Dermis blood vessel endothelial cell (primary cell): ENCODE results near the gene GIGYF2. TPM values are rescaled to one million over a fixed set of nuclear protein-coding genes. Genes with fewer than 3 reads are reported as not detected.
"Not testable (repeated sequence)": the region's sequence is repeated elsewhere in the genome, so short reads cannot be mapped to it uniquely, and the experiment has no call there.

Experiments used
- DNase-seq: peaks from one replicate; pipeline ENCODE4 v3.0.0; 2010
- total RNA-seq: library from RNA; depleted of rRNA; stranded (reverse); fragments of >200 nt; gene quantifications from 2 replicates; pipeline ENCODE4 v1.2.3, GENCODE V29; 2014

GIGYF2 gene
- total RNA-seq, 1 donor from 2014 or later: 57.2 TPM

DNA sequence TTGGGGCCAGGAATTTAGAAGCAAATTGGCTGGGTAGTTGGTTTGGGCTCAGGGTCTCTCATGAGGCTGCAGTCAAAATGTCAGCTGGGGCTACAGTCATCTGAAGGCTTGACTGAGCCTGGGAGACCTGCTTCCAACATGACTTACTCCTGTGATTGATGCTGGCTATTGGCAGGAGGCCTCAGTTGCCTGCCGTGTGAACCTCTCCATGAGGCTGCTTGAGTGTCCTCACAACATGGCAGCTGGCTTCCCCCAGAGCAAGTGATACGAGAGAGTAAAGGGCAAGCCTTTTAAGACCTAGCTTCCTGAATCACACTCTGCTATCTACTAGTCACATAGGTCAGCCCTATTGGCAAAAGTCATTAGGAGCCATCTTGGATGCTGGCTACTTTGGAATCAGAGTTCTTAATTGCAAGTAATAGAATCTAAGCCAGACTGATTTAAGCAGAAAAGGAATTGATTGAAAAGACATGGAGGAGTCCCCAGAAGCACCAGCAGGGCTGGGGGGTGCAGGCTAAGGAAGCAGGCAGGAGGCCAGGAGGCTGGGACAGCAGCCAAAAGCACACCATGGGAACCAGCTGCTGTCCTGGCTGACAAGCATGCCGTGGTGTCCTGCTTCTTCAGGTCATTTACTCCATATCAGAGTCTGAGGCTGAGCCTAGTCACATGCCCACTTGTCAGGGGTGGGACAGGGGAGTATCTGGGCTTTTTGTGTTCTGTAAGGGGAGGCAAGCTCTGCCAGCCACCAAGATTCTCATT, 7.8 kb upstream of the GIGYF2 start:
- DNase-seq: peak; percentile 77

- DNase-seq: not testable (repeated sequence)
These were observed 6.0 kb upstream of the GIGYF2 start for GRCh38 chr2:232691117-232691516.

DNA sequence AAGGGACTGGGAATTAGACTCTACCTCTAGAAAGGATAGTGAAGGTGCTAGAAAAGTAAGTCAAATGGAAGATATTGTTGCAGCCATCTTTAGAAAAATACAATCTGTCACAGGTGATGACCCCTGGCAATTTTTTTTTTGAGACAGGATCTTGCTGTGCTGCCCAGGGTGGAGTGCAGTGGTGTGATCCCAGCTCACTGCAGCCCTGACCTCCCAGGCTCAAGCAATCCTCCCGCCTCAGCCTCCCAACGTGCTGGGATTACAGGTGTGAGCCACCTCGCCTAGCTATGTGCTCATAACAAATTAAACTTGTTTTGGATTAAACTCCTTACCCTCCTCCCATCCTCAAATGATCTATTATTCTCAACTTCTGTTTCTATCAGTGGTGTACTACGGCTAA, 3.8 kb upstream of the GIGYF2 start:
- no peak for DNase-seq

DNA sequence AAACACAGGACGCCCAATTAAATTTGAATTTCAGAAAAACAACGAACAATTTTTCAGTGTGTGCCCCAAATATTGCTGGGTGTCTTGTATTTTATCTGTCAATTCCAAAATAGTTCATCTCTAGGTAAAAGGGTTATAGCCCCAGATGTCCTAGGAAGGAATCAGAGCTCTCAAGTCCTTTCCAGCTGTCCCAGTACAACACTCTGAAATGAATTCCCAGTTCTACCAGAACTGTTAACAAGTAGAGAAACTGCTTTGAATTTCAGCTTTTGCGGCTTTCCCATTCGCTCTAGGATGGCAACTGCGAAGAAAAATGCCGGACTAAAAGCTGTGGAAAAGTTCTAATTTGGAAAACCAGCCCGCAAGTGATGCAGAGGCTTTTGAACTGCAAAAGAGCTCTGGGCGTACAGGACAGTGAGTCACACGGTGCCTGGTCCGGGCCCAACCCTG, 497 bp upstream of the GIGYF2 start:
- DNase-seq: no peak

DNA sequence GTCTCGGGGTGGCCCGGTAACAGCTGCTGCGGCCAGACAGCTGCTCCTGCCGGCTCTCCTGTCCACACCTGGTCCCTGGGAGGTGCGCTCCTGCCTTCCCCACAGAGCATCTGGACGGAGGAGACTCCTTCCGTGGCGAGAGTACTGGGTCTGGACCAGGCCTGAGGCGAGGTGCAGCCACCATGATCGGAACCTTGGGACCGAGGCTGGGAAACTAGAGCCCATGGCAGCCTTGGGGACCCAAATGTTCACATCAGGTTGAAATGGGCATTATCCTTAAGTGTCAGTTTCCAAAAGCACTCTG, 628 bp downstream of the GIGYF2 start:
- DNase-seq: no peak

GRCh38 chr2:232698556-232699091, 1.5 kb downstream of the GIGYF2 start:
- DNase-seq: peak; percentile 9

DNA sequence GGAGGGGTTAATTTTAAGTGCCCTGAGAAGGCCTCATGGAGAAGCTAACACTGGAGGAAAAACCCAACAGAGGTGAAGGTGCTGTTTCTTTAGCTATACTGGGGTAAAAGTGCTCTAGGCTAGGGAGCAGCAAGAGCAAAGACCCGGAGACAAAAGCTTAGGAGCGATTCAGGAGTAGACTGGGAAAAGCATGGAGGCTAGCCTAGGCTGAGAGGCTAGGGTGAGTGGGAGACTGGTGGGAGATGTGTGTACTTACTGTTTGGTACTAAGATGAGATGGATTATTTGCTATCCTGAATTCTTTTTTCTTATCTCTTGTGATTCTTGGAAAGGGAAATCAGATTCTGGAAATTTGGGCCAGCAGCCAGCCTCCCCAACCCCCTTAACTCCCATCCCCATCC, 2.0 kb downstream of the GIGYF2 start:
- DNase-seq: peak; percentile 16

DNA sequence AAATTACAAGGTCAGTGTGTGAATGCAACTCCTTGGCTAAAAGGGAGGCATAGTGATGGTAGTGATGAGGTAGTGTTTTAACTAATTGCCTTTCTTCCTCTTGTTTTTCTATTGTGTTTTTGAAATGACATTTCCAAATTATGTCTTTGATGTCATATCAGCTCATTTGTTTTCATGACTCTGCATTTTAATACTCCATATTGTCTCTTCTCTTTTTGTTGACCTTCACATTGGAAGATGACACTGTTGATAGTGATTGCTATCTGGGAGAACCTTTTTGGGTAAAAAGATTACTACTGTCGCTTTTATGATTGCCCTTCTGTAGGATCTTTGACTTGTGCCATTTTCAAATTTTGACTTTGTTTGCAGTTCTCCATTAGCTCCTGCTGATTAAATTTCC, 3.0 kb downstream of the GIGYF2 start:
- DNase-seq: no peak

- DNase-seq: no peak
These were observed 9.9 kb downstream of the GIGYF2 start for GRCh38 chr2:232707076-232707475.

DNA sequence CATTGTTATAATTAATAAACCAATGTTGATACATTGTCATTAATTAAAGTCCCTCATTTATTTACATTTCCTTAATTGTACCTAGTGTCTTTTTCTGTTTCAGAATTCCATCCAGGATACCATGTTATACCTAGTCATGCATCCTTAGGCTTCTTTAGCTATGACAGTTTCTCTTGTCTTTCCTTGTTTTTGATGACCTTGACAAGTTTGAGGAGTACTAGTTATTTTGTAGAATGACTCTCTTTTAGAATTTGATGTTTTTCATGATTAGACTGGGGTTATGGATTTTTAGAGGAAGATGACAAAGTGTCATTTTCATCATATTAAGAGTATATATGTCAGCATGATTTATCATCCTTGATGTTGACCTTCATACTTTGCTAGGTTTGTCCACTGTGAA, 16.4 kb downstream of the GIGYF2 start:
- DNase-seq: no peak

DNA sequence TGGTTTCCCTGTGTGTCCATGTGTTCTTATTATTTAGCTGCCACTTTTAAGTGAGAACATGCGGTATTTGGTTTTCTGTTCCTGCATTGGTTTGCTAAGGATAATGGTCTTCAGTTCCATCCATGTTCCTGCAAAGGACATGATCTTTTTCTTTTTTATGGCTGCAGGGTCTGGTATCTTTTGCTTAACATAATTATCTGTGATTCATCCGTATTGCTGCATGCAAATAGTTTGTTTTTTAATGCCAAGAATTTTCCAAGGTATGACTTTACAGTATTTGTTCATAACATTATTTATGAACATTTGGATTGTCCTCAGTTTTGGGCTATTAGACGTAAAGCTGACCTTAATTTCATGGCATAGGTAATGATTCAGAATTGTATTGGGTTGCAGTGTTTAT, 17.8 kb downstream of the GIGYF2 start:
- DNase-seq: no peak

DNA sequence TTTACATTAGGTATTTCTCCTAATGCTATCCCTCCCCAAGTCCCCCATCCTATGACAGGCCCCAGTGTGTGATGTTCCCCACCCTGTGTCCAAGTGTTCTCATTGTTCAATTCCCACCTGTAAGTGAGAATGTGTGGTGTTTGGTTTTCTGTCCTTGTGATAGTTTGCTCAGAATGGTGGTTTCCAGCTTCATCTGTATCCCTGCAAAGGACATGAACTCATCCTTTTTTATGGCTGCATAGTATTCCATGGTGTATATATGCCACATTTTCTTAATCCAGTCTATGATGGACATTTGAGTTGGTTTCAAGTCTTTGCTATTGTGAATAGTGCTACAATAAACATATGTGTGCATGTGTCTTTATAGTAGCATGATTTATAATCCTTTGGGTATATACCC, 22.9 kb downstream of the GIGYF2 start:
- not testable (repeated sequence) for DNase-seq

- DNase-seq: no peak
These were observed 24.1 kb downstream of the GIGYF2 start for GRCh38 chr2:232721261-232721660.

DNA sequence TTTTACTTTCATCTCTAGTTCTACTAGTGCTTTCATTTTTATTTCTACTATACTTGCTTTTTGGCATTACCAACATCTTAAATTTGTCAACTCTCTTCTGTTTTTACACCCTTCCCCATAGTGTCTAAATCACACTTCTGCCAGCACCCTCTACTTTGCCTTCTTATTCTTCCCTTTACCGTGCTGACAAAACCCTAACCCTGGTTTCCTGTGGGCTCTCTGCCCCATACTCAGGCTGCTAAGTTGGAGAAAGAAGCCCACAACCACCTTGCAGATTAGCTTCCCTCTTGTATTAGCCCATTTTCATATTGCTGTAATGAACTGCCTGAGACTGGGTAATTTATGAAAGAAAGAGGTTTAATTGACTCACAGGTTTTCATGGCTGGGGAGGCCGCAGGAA, 24.8 kb downstream of the GIGYF2 start:
- DNase-seq: no peak

GRCh38 chr2:232723027-232723426, 25.9 kb downstream of the GIGYF2 start:
- DNase-seq: no peak

DNA sequence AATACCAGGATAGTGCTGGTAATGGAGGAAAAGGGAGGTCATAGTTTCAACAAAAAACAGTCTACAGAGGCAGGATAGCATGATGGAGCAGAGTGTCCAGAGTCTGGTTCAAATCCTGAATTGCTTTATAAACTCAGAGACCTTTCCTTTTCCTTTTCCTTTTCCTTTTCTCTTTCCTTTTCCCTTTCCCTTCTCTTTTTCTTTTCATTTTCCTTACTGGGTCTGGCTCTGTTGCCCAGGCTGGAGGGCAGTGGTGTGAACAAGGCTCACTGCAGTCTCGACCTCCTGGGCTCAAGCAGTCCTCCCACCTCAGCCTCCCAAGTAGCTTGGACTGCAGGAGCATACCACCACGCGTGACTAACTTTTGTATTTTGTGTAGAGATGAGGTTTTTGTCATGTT, 31.7 kb downstream of the GIGYF2 start:
- DNase-seq: no peak

DNA sequence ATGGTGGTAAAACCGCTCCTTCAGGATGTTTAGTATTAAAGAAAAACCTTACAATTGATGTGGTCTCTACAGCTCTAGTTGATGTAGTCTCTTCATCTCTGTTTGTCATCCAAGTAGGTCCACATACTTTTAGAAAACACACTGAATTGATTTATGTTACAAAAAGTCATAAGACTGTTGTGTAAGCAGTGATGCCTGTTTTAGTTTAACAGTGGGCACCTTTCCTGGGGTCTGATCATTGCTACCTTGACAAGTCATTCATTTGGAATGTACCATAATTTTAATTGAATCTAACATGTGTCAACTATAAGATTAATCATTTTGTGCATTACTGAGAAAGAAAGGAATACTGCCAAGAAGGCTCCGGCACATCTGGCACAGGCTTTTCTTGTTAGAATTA, 34.3 kb downstream of the GIGYF2 start:
- no peak for DNase-seq

DNA sequence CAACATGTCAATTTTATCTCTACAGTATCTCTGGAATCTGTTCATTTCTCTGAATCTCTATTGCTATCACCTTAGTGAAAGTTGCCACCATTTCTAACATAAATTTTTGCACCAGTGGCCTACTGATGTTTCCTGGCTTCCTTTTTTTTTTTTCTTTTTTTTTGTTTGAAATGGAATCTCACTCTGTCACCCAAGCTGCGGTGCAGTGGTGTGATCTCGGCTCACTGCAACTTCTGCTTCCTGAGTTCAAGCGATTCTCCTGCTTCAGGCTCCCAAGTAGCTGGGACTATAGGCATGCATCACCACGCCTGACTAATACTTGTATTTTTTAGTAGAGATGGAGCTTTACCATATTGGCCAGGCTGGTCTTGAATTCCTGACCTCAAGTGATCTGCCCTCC, 44.2 kb downstream of the GIGYF2 start:
- DNase-seq: no peak

- no peak for DNase-seq
These were observed 44.8 kb downstream of the GIGYF2 start for GRCh38 chr2:232741972-232742371.

GRCh38 chr2:232744963-232745362, 47.8 kb downstream of the GIGYF2 start:
- no peak for DNase-seq

DNA sequence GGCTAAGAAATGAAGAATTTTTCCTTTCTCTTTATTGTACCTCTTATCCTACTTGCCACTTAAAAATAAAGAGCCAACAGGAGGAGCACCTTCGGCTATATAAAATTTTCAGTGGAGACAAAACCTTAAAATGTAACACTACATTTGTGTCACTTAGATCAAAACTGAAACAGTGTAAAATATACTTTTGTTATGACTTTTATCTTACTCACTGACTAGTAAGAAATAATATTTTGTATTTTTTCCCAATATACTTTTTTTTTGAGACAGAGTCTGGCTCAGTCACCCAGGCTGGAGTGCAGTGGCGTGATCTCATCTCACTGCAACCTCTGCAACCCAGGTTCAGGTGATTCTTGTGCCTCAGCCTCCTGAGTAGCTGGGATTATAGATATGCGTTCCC, 50.9 kb downstream of the GIGYF2 start:
- DNase-seq: no peak

DNA sequence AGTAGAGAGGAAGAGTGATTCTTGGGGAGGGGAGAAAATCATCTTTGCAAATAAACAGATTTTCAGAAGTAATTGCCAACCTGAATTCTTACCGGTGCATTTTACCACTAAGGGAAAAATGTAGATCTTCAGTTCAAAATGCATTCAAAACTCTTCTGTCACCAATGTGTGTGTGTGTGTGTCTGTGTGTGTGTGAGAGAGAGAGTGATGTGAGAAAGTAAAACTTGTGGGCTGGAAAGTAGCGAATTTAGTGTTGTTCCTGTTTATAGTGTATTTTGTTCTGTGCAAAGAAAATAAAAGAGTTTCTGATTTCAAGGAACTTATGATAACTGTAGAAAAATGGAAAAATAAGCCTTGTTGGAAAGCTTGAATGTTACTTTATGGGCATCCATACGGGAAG, 52.2 kb downstream of the GIGYF2 start:
- no peak for DNase-seq

- DNase-seq: no peak
These were observed 53.1 kb downstream of the GIGYF2 start for GRCh38 chr2:232750135-232750671.

DNA sequence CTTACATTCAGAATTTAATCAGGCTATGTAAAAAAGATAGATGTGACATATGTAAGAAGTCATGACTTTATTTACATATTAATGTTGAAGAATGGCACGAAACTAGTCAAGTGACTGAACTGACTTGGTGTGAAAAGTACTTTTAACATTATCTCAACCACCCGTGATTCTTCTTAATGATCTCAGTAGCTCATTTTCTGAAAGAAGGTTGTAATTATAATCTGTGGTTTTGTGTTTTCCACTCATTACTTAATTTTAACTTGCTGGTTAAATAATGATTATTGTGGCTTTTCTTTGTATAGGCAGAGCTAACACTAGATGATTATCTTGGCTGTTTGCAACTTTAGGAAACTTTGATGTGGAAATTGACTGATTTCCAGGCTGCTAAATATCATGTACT, 60.8 kb downstream of the GIGYF2 start:
- no peak for DNase-seq
